ENCODE results near the gene ZNF77.

DNA sequence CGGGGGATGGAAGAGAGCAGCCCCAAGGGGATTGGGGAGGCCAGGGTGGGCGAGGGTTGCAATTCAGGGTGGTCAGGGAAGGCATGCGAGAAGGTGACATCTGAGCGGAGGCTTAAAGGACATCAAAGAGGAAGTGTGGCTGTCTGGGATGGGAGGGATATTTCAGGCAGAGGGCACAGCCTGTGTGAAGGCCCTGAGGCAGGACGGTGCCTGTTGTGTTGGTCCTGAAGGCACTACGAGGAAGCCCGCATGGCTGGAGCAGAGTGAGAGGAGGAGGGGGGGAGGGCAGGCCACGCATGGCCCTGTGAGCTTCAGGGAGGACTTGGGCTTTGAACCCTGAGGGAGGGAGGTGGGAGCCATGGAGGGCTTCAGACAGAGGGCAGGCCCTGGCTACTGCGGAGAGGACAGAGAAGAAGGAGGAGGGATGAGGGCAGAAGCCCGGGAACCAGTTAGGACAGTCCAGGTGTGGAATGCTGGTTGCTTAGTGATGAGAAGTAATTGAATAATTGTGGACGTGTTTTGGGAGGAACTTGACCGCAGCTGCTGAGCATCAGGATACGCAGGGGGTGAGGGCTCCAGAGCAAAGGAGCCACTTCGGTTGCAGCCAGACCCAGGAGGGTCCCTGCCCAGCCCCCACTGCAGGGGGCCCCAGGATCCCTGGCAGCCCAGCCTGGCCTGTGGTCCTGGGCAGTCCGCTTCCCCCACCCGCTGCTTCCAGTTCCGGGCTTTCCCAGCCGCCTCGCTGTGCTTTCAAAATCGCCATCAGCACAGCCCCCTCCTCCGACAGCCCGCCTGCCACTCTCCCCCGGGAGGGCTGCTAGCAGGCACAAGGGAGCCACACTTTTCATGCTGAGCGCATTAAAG, 38.8 kb upstream of the ZNF77 start:
- TF ChIP-seq, protein P1, sequence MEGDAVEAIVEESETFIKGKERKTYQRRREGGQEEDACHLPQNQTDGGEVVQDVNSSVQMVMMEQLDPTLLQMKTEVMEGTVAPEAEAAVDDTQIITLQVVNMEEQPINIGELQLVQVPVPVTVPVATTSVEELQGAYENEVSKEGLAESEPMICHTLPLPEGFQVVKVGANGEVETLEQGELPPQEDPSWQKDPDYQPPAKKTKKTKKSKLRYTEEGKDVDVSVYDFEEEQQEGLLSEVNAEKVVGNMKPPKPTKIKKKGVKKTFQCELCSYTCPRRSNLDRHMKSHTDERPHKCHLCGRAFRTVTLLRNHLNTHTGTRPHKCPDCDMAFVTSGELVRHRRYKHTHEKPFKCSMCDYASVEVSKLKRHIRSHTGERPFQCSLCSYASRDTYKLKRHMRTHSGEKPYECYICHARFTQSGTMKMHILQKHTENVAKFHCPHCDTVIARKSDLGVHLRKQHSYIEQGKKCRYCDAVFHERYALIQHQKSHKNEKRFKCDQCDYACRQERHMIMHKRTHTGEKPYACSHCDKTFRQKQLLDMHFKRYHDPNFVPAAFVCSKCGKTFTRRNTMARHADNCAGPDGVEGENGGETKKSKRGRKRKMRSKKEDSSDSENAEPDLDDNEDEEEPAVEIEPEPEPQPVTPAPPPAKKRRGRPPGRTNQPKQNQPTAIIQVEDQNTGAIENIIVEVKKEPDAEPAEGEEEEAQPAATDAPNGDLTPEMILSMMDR (IDR thresholded peaks at IDR 0.05; ENCODE audit: borderline replicate concordance, extremely low read depth, low read length, poor library complexity, severe bottlenecking) = no peak
- TF ChIP-seq EZH2 (IDR thresholded peaks at IDR 0.05; ENCODE audit: borderline replicate concordance, low read depth, low read length, severe bottlenecking) = no peak

Data from DND-41 (cell line).